Kidney (tissue), 14 donors: ENCODE measurements around the gene GPR37L1. TPM values are rescaled to one million over a fixed set of nuclear protein-coding genes. Genes with fewer than 3 reads are reported as not detected.
A peak's percentile ranks its signal among the peaks of the same experiment; 100 is the strongest.
"Not testable (repeated sequence)": the region's sequence is repeated elsewhere in the genome, so short reads cannot be mapped to it uniquely, and the experiment has no call there.

Experiments
- DNase-seq, 5 donors: peaks; one replicate each; pipeline ENCODE4 v3.0.0-alpha.2; 2013 to 2020
- FAIRE-seq: peaks from 2 replicates; lab custom pipeline; 2012; peaks lifted over from hg19 to GRCh38; lab: Jason Lieb, UNC
- H3K27ac ChIP-seq, 2 donors: one replicate each; pipeline ENCODE4 v1.7.0; 2013; ENCODE audit warnings: low read depth in 2 of 2, low read length in 2 of 2, inconsistent platforms in 1 of 2
- H3K27me3 ChIP-seq: one replicate; pipeline ENCODE4 v1.7.1; 2013; ENCODE audit warnings: low read length, inconsistent platforms; ENCODE audit not compliant: control insufficient read depth, insufficient read depth
- H3K36me3 ChIP-seq, 3 donors: one replicate each; pipeline versions ENCODE4 v1.7.0 to v1.7.1; 2013; ENCODE audit warnings: low read length in 3 of 3, control low read depth in 1 of 3, inconsistent platforms in 1 of 3; ENCODE audit not compliant: insufficient read depth in 3 of 3, control insufficient read depth in 2 of 3
- H3K4me1 ChIP-seq, 3 donors: one replicate each; pipeline versions ENCODE4 v1.7.0 to v1.7.1; 2013; ENCODE audit warnings: low read length in 3 of 3, inconsistent platforms in 1 of 3, low read depth in 1 of 3; ENCODE audit not compliant: control insufficient read depth in 2 of 3, insufficient read depth in 2 of 3
- H3K4me3 ChIP-seq, 3 donors: one replicate each; pipeline versions ENCODE4 v1.7.0 to v1.8.1; 2013; ENCODE audit warnings: low read length in 3 of 3, control low read depth in 1 of 3, inconsistent platforms in 1 of 3
- H3K9ac ChIP-seq, 3 donors: one replicate each; pipeline versions ENCODE4 v1.7.0 to v1.7.1; 2013; ENCODE audit warnings: low read length in 3 of 3, control low read depth in 1 of 3, inconsistent platforms in 1 of 3
- H3K9me3 ChIP-seq, 3 donors: one replicate each; pipeline versions ENCODE4 v1.7.0 to v1.7.1; 2013; ENCODE audit warnings: low read length in 3 of 3, control low read depth in 1 of 3, inconsistent platforms in 1 of 3; ENCODE audit not compliant: control insufficient read depth in 2 of 3, insufficient read depth in 1 of 3
- CTCF ChIP-seq: IDR thresholded peaks from 3 replicates; pipeline ENCODE4 v1.5.1; 2012; ENCODE audit warnings: mild to moderate bottlenecking, moderate library complexity, borderline replicate concordance; ENCODE audit not compliant: insufficient read depth; ENCODE audit errors: extremely low read depth
- intact Hi-C: fragments of 100-400 bp; cut with DNase I; formaldehyde crosslinking; loops from one replicate; pipeline ENCODE4 v1.11.1; 2022
- polyA plus RNA-seq: library from polyadenylated mRNA; stranded (reverse); fragments of 350-450 nt; fragmentation: Illumina TruSeq; extraction: RNeasy Lipid Tissue Mini Kit (QIAGEN cat#74804); gene quantifications from one replicate; pipeline ENCODE4 v1.2.3, GENCODE V29; 2014; ENCODE audit warnings: low read depth, low replicate concordance; ENCODE audit not compliant: insufficient read depth
- total RNA-seq: library from RNA; stranded (reverse); fragmentation: NEBNext Ultra II Directional; extraction: Animal tissue kit (Norgen Biotek cat#: 25700); gene quantifications from one replicate; pipeline ENCODE4 v1.2.1, GENCODE V29; 2021
- donor health status: control.
- donor health status: control.
- donor health status: control.
- donor health status: control.
- donor health status: control.
- donor health status: DM: yes; HTN: yes; CAD: no.
- donor health status: Normal renal cell carcinoma (clear cell type).

The GPR37L1 gene
- total and polyA plus RNA-seq, 2 donors from 2014 or later: 0.13 TPM; not detected in 1

DNA sequence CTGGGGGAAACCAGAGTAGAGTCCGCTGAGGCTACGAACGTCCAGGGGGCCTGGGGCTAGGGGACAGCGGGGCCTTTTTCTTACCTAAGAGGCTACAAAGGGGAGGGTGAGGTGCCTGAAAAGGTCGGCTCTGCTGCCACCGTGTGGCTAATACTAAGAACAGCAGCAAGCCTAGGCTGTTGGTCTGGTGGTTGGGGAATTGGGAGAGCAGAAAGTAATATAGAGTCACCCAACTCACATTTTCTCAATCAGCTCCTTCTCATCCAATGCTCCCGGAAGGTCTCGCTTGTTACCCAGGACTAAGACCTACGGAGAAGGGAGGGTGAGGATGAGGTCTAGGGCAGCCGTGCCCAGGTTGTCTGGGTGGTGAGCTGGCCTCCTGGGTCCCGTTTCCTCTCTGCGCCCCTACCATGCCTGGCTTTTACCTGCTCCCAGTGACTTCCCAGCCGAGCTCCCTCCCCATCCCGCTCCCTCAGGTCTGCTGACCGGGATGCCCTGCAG is 12.6 kb downstream of the GPR37L1 start:
- H3K9ac ChIP-seq: no peak overlapping the region
- intact Hi-C loops: no loop called here
- peak; percentile 94 for TF ChIP-seq CTCF
- no peak overlapping the region for H3K4me3 ChIP-seq
- DNase-seq: peak; percentile 66 to 81 (median 74)
- H3K9me3 ChIP-seq: no peaks in the 10 kb centered on the region
- FAIRE-seq: no peak
- no peak overlapping the region for H3K27ac ChIP-seq
- no peaks in the 10 kb centered on the region for H3K27me3 ChIP-seq
- peaks cover 0 to 18% (median 17%) of the 10 kb centered on the region in 3 donors for H3K4me1 ChIP-seq
- H3K36me3 ChIP-seq: peaks cover 5 to 25% (median 15%) of the 10 kb centered on the region in 3 donors

GRCh38 chr1:202140833-202141232 is 18.1 kb downstream of the GPR37L1 start:
- no peak overlapping the region for H3K27ac ChIP-seq
- H3K9ac ChIP-seq: no peak overlapping the region
- DNase-seq (no peak), FAIRE-seq (no peak)
- H3K4me1 ChIP-seq: peaks cover 0 to 14% (median 7%) of the 10 kb centered on the region in 3 donors
- no peak for TF ChIP-seq CTCF
- no peaks in the 10 kb centered on the region for H3K9me3 ChIP-seq
- no peaks in the 10 kb centered on the region for H3K27me3 ChIP-seq
- peaks cover 0 to 5% (median under 1%) of the 10 kb centered on the region in 3 donors for H3K36me3 ChIP-seq
- H3K4me3 ChIP-seq: no peak overlapping the region
- intact Hi-C loops: no loop called here

GRCh38 chr1:202141468-202141867 is 18.8 kb downstream of the GPR37L1 start:
- H3K4me1 ChIP-seq: peaks cover 0 to 14% (median 7%) of the 10 kb centered on the region in 3 donors
- H3K27ac ChIP-seq, intact Hi-C loops, H3K9ac ChIP-seq, H3K9me3 ChIP-seq, DNase-seq, H3K27me3 ChIP-seq, H3K4me3 ChIP-seq, FAIRE-seq, H3K36me3 ChIP-seq: not testable (repeated sequence)

DNA sequence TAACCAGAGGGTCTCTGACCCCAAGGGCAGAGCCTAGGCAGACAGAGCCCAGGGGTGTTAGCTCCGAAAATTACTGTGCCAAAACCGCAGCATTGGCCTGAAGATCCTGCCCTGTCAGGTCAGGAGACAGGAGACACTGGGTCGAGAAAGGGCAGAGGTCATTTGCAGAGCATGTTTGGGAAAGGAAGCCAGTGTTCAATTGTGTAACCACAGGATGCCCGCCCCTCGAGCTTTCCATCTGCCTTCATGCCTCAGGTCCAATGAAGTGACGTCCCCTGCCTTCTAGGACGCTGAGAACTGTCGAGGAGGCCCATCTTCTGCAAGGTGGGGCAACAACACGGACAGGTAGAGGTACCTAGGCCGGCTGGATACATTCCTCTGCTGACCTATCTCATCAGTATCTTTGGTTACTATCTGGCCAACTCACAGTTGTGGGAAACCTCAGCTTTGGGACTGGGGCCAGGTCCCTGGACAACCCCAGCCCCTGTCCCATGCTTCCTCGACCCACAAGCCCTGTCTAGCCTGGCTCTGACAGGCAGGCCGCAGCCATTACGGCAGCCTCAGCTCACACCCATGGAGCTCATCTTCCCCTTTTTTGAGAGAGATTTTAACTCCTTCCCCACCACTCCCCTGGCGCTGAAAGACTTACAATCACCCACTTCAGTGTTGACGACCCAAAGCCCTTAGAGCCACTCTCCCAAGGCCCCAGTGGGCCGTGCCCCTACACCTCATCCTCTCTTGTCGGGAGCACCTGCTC is 20.5 kb downstream of the GPR37L1 start:
- Histone ChIP-seq H3K4me3 (peak overlapping the region; percentile 77 to 81 (median 79)), H3K36me3 (peaks cover 0 to 3% (median 0%) of the 10 kb centered on the region in 3 donors), H3K9ac (peak overlapping the region; percentile 57 to 88 (median 84)), H3K4me1 (peaks cover 0 to 14% (median 7%) of the 10 kb centered on the region in 3 donors), H3K9me3 (no peaks in the 10 kb centered on the region), H3K27me3 (no peaks in the 10 kb centered on the region), H3K27ac (peak overlapping the region; percentile 68 to 87)
- FAIRE-seq: no peak
- intact Hi-C loops: no loop called here
- TF ChIP-seq CTCF: no peak
- DNase-seq: peak in 1 of 5 donors; percentile 76
